Trophoblast cell (in vitro differentiated cells and primary cell): ENCODE results near the gene SCRN2.

Experiments
- DNase-seq, 2 donors: peaks; one replicate each; pipeline ENCODE4 v3.0.0-alpha.2; 2016
- H2AFZ ChIP-seq: 2 replicates; pipeline ENCODE4 v1.6.1; 2013; ENCODE audit warnings: low read length, moderate library complexity, mild to moderate bottlenecking; ENCODE audit not compliant: insufficient read depth, poor library complexity
- H2AK5ac ChIP-seq: 2 replicates; pipeline ENCODE4 v1.6.1; 2013; ENCODE audit warnings: mild to moderate bottlenecking, low read length
- H2BK120ac ChIP-seq: 2 replicates; pipeline ENCODE4 v1.6.1; 2013; ENCODE audit warnings: low read length, mild to moderate bottlenecking, moderate library complexity; ENCODE audit not compliant: insufficient read depth, poor library complexity
- H2BK12ac ChIP-seq: 2 replicates; pipeline ENCODE4 v1.6.1; 2013; ENCODE audit warnings: mild to moderate bottlenecking, low read length, moderate library complexity
- H2BK5ac ChIP-seq: 2 replicates; pipeline ENCODE4 v1.6.1; 2013; ENCODE audit warnings: low read length, low read depth, moderate library complexity, mild to moderate bottlenecking; ENCODE audit not compliant: poor library complexity
- H3K14ac ChIP-seq: 2 replicates; pipeline ENCODE4 v1.6.1; 2013; ENCODE audit warnings: mild to moderate bottlenecking, low read length
- H3K18ac ChIP-seq: 2 replicates; pipeline ENCODE4 v1.6.1; 2013; ENCODE audit warnings: mild to moderate bottlenecking, low read length
- H3K23ac ChIP-seq: 2 replicates; pipeline ENCODE4 v1.6.1; 2013; ENCODE audit warnings: low read length
- H3K27ac ChIP-seq: 2 replicates; pipeline ENCODE4 v1.5.1; 2013; ENCODE audit warnings: low read depth, mild to moderate bottlenecking, inconsistent platforms, low read length, moderate library complexity
- H3K27me3 ChIP-seq: 2 replicates; pipeline ENCODE4 v1.6.1; 2013; ENCODE audit warnings: inconsistent platforms, mild to moderate bottlenecking, low read length, moderate library complexity; ENCODE audit not compliant: insufficient read depth
- H3K36me3 ChIP-seq, 2 experiments: 1 replicate in 1 of 2; 2 replicates in 1 of 2; pipeline ENCODE4 v1.6.1; 2013; ENCODE audit warnings: low read length in 2 of 2, mild to moderate bottlenecking in 2 of 2, moderate library complexity in 1 of 2; ENCODE audit not compliant: insufficient read depth in 2 of 2, control insufficient read depth in 1 of 2
- H3K4ac ChIP-seq: 2 replicates; pipeline ENCODE4 v1.6.1; 2013; ENCODE audit warnings: low read depth, mild to moderate bottlenecking, low read length, moderate library complexity
- H3K4me1 ChIP-seq, 2 experiments: 1 replicate in 1 of 2; 2 replicates in 1 of 2; pipeline ENCODE4 v1.6.1; 2013; ENCODE audit warnings: low read length in 2 of 2, mild to moderate bottlenecking in 2 of 2, moderate library complexity in 1 of 2; ENCODE audit not compliant: insufficient read depth in 2 of 2, control insufficient read depth in 1 of 2
- H3K4me2 ChIP-seq: 2 replicates; pipeline ENCODE4 v1.6.1; 2013; ENCODE audit warnings: inconsistent platforms, mild to moderate bottlenecking, low read length, moderate library complexity
- H3K4me3 ChIP-seq: 2 replicates; pipeline ENCODE4 v1.5.1; 2013; ENCODE audit warnings: mild to moderate bottlenecking, low read depth, low read length, inconsistent platforms
- H3K79me1 ChIP-seq: one replicate; pipeline ENCODE4 v1.6.1; 2013; ENCODE audit warnings: low read length
- H3K79me2 ChIP-seq: 2 replicates; pipeline ENCODE4 v1.6.1; 2013; ENCODE audit warnings: low read length, mild to moderate bottlenecking; ENCODE audit not compliant: control insufficient read depth, insufficient read depth, poor library complexity
- H3K9ac ChIP-seq: 2 replicates; pipeline ENCODE4 v1.6.1; 2013; ENCODE audit warnings: mild to moderate bottlenecking, low read length
- H3K9me3 ChIP-seq: 2 replicates; pipeline ENCODE4 v1.6.1; 2013; ENCODE audit warnings: low read depth, mild to moderate bottlenecking, control low read depth, inconsistent platforms, low read length; ENCODE audit not compliant: insufficient read depth
- H4K12ac ChIP-seq: 2 replicates; pipeline ENCODE4 v1.6.1; 2013; ENCODE audit warnings: low read depth, mild to moderate bottlenecking, low read length, moderate library complexity
- H4K8ac ChIP-seq: 2 replicates; pipeline ENCODE4 v1.6.1; 2013; ENCODE audit warnings: low read depth, mild to moderate bottlenecking, low read length, moderate library complexity
- H4K91ac ChIP-seq: one replicate; pipeline ENCODE4 v1.6.1; 2013; ENCODE audit warnings: low read depth, mild to moderate bottlenecking, low read length, moderate library complexity
- WGBS: extraction: QIAGEN DNeasy Blood & Tissue Kit; methylation state at CpG from one replicate; pipeline ENCODE4 v1.1.7; 2013; ENCODE audit warnings: missing lambda C conversion rate; ENCODE audit not compliant: insufficient read length, insufficient coverage; ENCODE audit errors: extremely low coverage; 5-methylcytosine and 5-hydroxymethylcytosine counted together

The SCRN2 gene

DNA sequence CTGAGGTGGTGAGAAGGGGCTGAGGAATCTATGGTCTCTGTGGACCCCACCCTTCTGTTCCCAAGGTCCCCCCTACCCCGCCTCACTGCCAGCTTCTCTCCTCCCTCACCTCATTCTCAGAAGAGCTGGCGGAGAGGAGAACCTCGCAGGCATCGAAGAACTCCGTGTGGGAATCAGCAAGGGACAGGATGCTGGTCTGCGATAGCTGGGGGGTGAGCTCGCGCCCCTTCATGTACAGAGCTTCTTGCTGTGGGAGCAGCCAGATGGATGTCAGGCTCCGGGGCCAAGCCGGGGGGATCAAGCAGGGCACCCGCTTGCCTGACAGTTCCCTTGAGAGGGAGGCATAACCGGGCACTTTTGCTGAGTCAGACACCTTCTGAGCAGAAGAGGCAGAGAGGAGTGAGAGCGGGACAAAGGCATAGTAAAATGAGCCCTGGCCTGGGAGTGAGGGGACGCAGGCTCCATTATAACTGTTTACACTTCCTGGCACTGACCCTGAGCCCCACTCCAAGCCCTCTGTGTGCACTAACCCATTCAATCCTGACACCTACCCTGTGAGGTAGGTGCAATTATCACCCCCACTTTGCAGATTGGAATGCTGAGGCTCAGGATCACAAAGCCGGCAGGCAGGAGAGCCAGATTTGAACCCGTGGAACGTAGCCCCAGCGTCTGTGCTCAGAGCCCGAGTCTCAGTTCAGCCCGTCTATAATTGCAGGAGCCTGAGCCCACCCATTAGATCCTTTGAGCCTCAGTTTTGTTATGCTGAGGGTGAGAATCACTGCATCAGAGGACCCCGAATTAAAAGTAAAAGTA lies 25.8 kb downstream of the SCRN2 start:
- peaks cover 4 to 11% of the 10 kb centered on the region in 2 experiments for H3K4me1 ChIP-seq
- H3K9ac ChIP-seq: no peak overlapping the region
- H3K18ac ChIP-seq: no peak overlapping the region
- peaks cover 4% of the 10 kb centered on the region for H3K79me1 ChIP-seq
- no peak overlapping the region for H3K4ac ChIP-seq
- H3K79me2 ChIP-seq: no peaks in the 10 kb centered on the region
- no peak overlapping the region for H4K12ac ChIP-seq
- H3K27ac ChIP-seq: no peak overlapping the region
- H3K4me2 ChIP-seq: no peak overlapping the region
- DNase-seq: no peak
- no peak overlapping the region for H2AFZ ChIP-seq
- H2BK5ac ChIP-seq: no peak overlapping the region
- H4K91ac ChIP-seq: no peak overlapping the region
- no peak overlapping the region for H2BK120ac ChIP-seq
- H2AK5ac ChIP-seq: no peak overlapping the region
- H3K27me3 ChIP-seq: no peaks in the 10 kb centered on the region
- no peak overlapping the region for H3K23ac ChIP-seq
- no peak overlapping the region for H4K8ac ChIP-seq
- no peak overlapping the region for H3K14ac ChIP-seq
- H3K9me3 ChIP-seq: no peaks in the 10 kb centered on the region
- WGBS: no CpG with 5 or more reads among the region's 21 CpGs
- H2BK12ac ChIP-seq: no peak overlapping the region
- no peak overlapping the region for H3K4me3 ChIP-seq
- peaks cover 47 to 50% of the 10 kb centered on the region in 2 experiments for H3K36me3 ChIP-seq

DNA sequence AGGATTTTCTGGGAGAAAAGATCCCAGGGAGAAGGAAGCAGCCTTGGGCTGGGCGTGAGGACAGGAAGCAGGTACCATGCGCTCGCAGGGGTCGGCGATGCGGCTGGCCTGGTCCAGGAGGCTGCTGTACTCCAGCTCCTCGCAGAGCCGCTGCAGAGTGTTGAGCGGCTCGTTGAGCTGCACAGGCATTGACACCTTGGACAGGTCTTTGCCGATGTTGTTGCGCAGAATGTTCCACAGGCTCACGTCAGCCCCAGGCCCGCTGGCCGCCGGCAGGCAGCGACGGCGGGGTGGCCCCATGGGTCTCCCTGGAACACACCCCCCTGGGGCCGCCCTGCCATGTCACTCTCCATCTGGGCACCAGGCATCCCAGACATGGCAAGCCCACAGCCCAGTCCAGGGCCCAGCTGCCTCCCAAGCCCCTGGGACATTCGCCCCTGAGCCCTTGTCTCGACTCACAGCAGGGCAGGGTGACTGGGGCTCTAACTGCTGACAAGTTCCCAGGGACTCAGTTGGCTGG lies 27.5 kb downstream of the SCRN2 start:
- H2BK5ac ChIP-seq: no peak overlapping the region
- H3K23ac ChIP-seq: no peak overlapping the region
- no peak overlapping the region for H2AFZ ChIP-seq
- peaks cover 50 to 56% of the 10 kb centered on the region in 2 experiments for H3K36me3 ChIP-seq
- H3K4me1 ChIP-seq: peaks cover 13 to 21% of the 10 kb centered on the region in 2 experiments
- H3K79me2 ChIP-seq: no peaks in the 10 kb centered on the region
- H3K4ac ChIP-seq: no peak overlapping the region
- DNase-seq: no peak
- H3K4me2 ChIP-seq: no peak overlapping the region
- H2BK120ac ChIP-seq: no peak overlapping the region
- WGBS: no CpG with 5 or more reads among the region's 22 CpGs
- no peak overlapping the region for H4K12ac ChIP-seq
- H4K91ac ChIP-seq: no peak overlapping the region
- peaks cover 4% of the 10 kb centered on the region for H3K79me1 ChIP-seq
- no peak overlapping the region for H3K4me3 ChIP-seq
- no peak overlapping the region for H3K14ac ChIP-seq
- H2AK5ac ChIP-seq: no peak overlapping the region
- H3K9ac ChIP-seq: no peak overlapping the region
- H3K27ac ChIP-seq: no peak overlapping the region
- H3K27me3 ChIP-seq: no peaks in the 10 kb centered on the region
- H3K9me3 ChIP-seq: no peaks in the 10 kb centered on the region
- no peak overlapping the region for H4K8ac ChIP-seq
- H2BK12ac ChIP-seq: no peak overlapping the region
- H3K18ac ChIP-seq: no peak overlapping the region

DNA sequence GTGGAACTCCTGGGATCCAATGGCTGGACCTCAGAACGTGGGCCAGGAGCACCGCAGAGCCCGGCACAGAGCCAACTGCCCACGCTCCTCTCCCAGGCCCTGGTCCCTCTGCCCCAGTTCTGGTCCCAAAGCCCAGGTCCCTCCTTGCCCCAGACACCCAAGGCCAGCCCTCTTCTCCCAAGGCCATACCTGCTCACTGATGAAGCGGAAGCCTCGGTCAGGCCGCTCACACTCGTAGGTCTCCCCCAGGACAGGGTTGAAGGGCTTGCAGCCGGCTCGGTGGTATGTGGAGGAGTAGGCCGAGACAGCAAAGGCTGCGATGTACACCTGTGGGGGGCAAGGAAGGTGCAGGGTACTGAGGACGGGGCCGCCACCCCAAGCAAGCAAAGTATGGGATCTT lies 28.0 kb downstream of the SCRN2 start:
- no peaks in the 10 kb centered on the region for H3K27me3 ChIP-seq
- H4K8ac ChIP-seq: no peak overlapping the region
- no peak overlapping the region for H3K27ac ChIP-seq
- no peak overlapping the region for H4K12ac ChIP-seq
- H3K23ac ChIP-seq: no peak overlapping the region
- H3K18ac ChIP-seq: no peak overlapping the region
- H3K79me2 ChIP-seq: no peaks in the 10 kb centered on the region
- H3K9me3 ChIP-seq: no peaks in the 10 kb centered on the region
- H3K36me3 ChIP-seq: peaks cover 50 to 56% of the 10 kb centered on the region in 2 experiments
- H3K14ac ChIP-seq: no peak overlapping the region
- H3K4me1 ChIP-seq: peaks cover 13 to 21% of the 10 kb centered on the region in 2 experiments
- H2BK12ac ChIP-seq: no peak overlapping the region
- H3K4ac ChIP-seq: no peak overlapping the region
- no peak overlapping the region for H2AFZ ChIP-seq
- no peak overlapping the region for H3K9ac ChIP-seq
- no peak overlapping the region for H4K91ac ChIP-seq
- no peak overlapping the region for H2BK120ac ChIP-seq
- H3K4me3 ChIP-seq: no peak overlapping the region
- H2BK5ac ChIP-seq: no peak overlapping the region
- no peak overlapping the region for H3K4me2 ChIP-seq
- peaks cover 4% of the 10 kb centered on the region for H3K79me1 ChIP-seq
- DNase-seq: no peak
- whole genome bisulfite sequencing: no CpG with 5 or more reads among the region's 14 CpGs
- no peak overlapping the region for H2AK5ac ChIP-seq

DNA sequence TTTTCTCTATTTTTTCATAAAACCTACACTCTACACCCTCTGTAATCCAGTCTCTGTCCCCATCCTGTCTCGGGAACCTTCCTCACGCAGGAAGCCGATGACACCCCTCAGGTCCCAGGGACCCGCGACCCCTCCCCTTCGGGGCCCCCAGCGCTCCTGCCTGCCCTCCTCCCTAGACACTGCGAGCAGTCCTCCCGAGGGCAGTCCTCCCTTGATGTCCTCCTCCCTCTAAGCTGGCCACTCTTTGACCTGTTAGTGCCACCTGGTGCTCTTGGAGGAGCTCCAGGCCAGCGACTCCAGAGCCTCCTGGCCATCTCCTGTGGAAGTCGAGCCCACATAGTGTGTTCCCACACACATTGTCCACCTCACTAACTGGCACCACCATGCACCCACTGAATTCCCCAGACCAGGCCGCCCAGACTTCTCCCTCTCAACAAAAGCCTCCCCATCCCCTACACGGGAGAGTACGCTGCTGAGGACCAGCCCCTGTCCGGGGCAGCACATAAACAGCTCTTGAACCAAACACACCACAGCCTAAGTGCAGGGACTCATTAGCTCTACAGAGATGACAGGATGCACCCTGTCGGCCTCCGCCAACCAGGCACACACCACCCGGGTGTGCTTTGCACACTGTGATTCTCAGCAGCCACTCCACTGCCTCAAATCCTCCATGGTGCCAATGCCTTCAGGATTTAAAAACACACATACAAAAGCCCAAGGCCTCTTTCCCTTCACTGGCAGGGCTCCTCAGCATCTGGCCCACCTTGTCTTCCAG lies 28.7 kb downstream of the SCRN2 start:
- Histone ChIP-seq H3K14ac (no peak overlapping the region), H2BK12ac (no peak overlapping the region), H3K27me3 (no peaks in the 10 kb centered on the region), H2AK5ac (no peak overlapping the region), H3K4me3 (no peak overlapping the region), H3K9ac (no peak overlapping the region), H4K12ac (no peak overlapping the region), H4K8ac (no peak overlapping the region), H3K79me1 (peaks cover 4% of the 10 kb centered on the region), H2BK5ac (no peak overlapping the region), H3K4ac (no peak overlapping the region), H2BK120ac (no peak overlapping the region), H3K23ac (no peak overlapping the region), H3K79me2 (no peaks in the 10 kb centered on the region), H2AFZ (no peak overlapping the region), H3K4me2 (no peak overlapping the region), H3K36me3 (peaks cover 51 to 61% of the 10 kb centered on the region in 2 experiments), H3K4me1 (peaks cover 13 to 21% of the 10 kb centered on the region in 2 experiments), H4K91ac (no peak overlapping the region), H3K9me3 (no peaks in the 10 kb centered on the region), H3K27ac (no peak overlapping the region), H3K18ac (no peak overlapping the region)
- DNase-seq: no peak
- no CpG with 5 or more reads among the region's 18 CpGs for WGBS
